ENCODE measurements around the gene NFE2L3. TPM values are rescaled to one million over a fixed set of nuclear protein-coding genes. Genes with fewer than 3 reads are reported as not detected.

Gene NFE2L3
- total RNA-seq, 1 donor from 2014 or later, result 42.1 TPM

DNA sequence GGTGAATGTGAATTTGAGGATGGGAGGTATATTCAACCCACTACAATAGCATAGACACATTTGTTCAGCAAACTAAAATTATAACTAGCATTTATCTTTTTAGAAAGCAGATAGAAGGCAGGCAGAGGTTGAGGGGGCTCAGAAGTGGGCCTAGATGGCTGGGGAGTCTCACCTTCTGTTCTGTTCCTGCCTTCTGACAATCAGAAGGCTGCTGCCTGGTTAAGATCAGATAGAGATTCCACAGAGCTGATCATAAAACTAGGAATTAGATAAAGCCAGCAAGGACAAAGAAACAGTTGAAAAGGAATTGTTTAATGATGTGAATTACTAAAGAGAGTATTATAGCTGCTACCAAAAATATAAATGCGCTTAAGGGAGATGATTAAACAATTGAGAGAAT, 11.6 kb upstream of the NFE2L3 start:
- no peaks in the 10 kb centered on the region for H3K9me3 Mint-ChIP-seq (ENCODE audit: unreplicated experiment)

DNA sequence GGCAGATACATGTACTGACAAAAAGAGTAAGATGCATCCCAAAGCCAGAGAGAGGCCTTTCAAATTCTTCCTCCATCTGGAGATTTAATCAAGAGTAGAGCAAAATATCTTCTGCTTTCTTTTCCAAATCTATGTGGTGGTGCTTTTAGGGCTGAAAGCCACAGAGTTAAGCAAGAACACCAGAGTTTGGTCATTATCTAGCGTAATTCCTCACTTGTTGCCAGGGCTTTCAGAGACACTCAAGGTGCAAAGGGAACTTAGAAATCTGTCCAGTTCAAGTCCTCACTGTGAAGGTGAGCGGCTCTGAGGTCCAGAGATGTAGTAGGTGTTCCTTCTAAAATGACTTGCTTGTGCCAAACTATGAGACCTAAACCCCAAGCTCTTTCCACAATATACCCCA, 10.9 kb upstream of the NFE2L3 start:
- Mint-ChIP-seq H3K4me3 (ENCODE audit: unreplicated experiment) (no peak overlapping the region), H3K4me1 (ENCODE audit: low read depth, unreplicated experiment) (no peaks in the 10 kb centered on the region), H3K9me3 (ENCODE audit: unreplicated experiment) (no peaks in the 10 kb centered on the region), H3K27ac (ENCODE audit: unreplicated experiment) (no peak overlapping the region), H3K36me3 (ENCODE audit: unreplicated experiment) (no peaks in the 10 kb centered on the region), H3K27me3 (ENCODE audit: unreplicated experiment) (peaks cover 2% of the 10 kb centered on the region)
- no peak for DNase-seq
- TF ChIP-seq, protein P1, sequence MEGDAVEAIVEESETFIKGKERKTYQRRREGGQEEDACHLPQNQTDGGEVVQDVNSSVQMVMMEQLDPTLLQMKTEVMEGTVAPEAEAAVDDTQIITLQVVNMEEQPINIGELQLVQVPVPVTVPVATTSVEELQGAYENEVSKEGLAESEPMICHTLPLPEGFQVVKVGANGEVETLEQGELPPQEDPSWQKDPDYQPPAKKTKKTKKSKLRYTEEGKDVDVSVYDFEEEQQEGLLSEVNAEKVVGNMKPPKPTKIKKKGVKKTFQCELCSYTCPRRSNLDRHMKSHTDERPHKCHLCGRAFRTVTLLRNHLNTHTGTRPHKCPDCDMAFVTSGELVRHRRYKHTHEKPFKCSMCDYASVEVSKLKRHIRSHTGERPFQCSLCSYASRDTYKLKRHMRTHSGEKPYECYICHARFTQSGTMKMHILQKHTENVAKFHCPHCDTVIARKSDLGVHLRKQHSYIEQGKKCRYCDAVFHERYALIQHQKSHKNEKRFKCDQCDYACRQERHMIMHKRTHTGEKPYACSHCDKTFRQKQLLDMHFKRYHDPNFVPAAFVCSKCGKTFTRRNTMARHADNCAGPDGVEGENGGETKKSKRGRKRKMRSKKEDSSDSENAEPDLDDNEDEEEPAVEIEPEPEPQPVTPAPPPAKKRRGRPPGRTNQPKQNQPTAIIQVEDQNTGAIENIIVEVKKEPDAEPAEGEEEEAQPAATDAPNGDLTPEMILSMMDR (IDR thresholded peaks at IDR 0.05; ENCODE audit: partially characterized antibody, unreplicated experiment), result no peak

More for the DNA sequence above, 11.6 kb upstream of the NFE2L3 start:
- DNase-seq, result no peak
- H3K4me1 Mint-ChIP-seq (ENCODE audit: low read depth, unreplicated experiment), result no peaks in the 10 kb centered on the region
- TF ChIP-seq, protein P1 (IDR thresholded peaks at IDR 0.05; ENCODE audit: partially characterized antibody, unreplicated experiment), result no peak
- H3K4me3 Mint-ChIP-seq (ENCODE audit: unreplicated experiment), result no peak overlapping the region
- H3K36me3 Mint-ChIP-seq (ENCODE audit: unreplicated experiment), result no peaks in the 10 kb centered on the region
- H3K27me3 Mint-ChIP-seq (ENCODE audit: unreplicated experiment), result peaks cover 2% of the 10 kb centered on the region
- no peak overlapping the region for H3K27ac Mint-ChIP-seq (ENCODE audit: unreplicated experiment)

DNA sequence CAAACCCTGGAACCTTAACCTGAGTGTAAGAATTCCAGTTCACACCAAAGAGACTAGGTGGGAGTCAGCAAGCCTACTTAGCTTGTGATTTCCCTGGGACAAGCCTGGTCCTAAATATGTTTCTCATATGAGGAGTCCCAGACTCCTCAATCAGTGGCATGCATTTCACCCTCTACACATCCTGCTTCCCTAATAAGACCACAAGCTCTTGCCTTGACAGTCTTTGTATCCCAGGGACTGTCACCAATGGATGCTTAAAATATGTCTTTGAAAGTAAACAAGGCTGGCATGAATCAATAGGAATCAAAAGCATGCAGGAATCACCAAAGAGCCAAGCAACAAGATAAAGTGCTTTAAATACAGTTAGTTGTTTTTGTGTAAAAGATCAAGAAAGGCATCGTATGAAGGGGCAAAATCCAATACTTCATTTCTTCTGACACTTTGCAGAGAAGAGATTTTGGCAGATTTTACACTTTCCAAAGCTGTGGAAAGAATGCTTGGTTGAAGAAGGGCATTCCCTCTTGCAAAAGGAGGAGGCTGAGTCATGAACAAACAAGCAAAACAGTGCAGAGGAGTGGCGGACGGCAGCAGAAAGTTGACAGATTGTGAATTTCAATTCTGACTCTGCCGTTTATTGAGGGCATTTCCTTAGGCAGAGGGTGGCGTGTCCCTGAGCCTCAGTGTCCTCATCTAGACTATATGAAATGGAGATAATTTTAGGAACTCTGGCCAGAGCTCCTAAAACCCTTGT, 8.5 kb upstream of the NFE2L3 start:
- peaks cover 5% of the 10 kb centered on the region for H3K27me3 Mint-ChIP-seq (ENCODE audit: unreplicated experiment)
- H3K27ac Mint-ChIP-seq (ENCODE audit: unreplicated experiment), result no peak overlapping the region
- peaks cover under 1% of the 10 kb centered on the region for H3K9me3 Mint-ChIP-seq (ENCODE audit: unreplicated experiment)
- no peak for DNase-seq
- no peaks in the 10 kb centered on the region for H3K4me1 Mint-ChIP-seq (ENCODE audit: low read depth, unreplicated experiment)
- TF ChIP-seq, protein P1 (IDR thresholded peaks at IDR 0.05; ENCODE audit: partially characterized antibody, unreplicated experiment), result no peak
- H3K4me3 Mint-ChIP-seq (ENCODE audit: unreplicated experiment), result no peak overlapping the region
- H3K36me3 Mint-ChIP-seq (ENCODE audit: unreplicated experiment), result no peaks in the 10 kb centered on the region

DNA sequence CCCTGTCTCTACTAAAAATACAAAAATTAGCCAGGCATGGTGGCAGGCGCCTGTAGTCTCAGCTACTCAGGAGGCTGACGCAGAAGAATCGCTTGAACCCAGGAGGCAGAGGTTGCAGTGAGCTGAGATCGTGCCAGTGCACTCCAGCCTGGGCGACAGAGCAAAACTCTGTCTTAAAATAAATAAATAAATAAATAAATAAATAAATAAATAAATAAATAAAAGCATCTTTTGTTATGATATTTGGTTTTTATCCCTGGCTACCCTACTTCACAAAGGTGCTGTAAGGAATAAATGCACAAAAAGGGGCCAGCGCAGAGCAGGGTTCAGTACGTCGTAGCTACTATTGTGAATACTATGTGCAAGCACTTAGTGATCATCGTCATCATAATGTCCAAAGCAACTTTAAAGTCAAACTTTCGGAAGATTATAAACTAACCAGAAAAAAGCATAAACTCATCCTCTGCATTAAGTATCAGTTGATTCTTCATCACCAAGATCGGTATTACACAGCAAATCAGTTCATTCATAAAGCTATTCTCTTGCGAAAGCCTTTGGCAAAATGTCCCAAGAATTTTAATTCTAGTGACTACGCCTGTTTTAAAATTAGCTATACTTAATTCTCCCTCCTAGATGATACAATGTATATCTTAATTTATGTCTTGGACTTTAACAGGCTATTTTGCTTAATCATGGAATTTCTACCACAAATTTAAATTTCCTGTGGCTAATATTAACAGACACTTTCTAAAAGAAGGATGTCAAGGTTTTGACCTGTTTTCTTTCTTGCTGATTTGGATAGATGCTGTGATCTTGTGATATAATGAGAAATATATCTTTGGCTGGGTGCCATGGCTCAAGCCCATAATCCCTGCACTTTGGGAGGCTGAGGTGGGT, 7.6 kb upstream of the NFE2L3 start:
- H3K27ac Mint-ChIP-seq (ENCODE audit: unreplicated experiment), result no peak overlapping the region
- H3K36me3 Mint-ChIP-seq (ENCODE audit: unreplicated experiment), result no peaks in the 10 kb centered on the region
- no peak overlapping the region for H3K4me3 Mint-ChIP-seq (ENCODE audit: unreplicated experiment)
- no peaks in the 10 kb centered on the region for H3K4me1 Mint-ChIP-seq (ENCODE audit: low read depth, unreplicated experiment)
- H3K9me3 Mint-ChIP-seq (ENCODE audit: unreplicated experiment), result peaks cover 2% of the 10 kb centered on the region
- peaks cover 7% of the 10 kb centered on the region for H3K27me3 Mint-ChIP-seq (ENCODE audit: unreplicated experiment)
- TF ChIP-seq, protein P1 (IDR thresholded peaks at IDR 0.05; ENCODE audit: partially characterized antibody, unreplicated experiment), result no peak
- no peak for DNase-seq
